Neural cell (in vitro differentiated cells): ENCODE measurements around the gene MPPED1. TPM values are rescaled to one million over a fixed set of nuclear protein-coding genes. Genes with fewer than 3 reads are reported as not detected.

ENCODE experiments used
- H2AFZ ChIP-seq: fragments of 200-600, 300-800 bp; sonication (generic), shearing (Covaris generic); 2 replicates; pipeline ENCODE4 v1.6.0; 2014; ENCODE audit warnings: low read depth, mild to moderate bottlenecking, antibody characterized with exemption, low read length, moderate library complexity
- H3F3A ChIP-seq: fragments of 200-600 bp; shearing (Covaris generic); 2 replicates; pipeline ENCODE4 v1.6.1; 2016; ENCODE audit warnings: mild to moderate bottlenecking, moderate library complexity, mixed read lengths, antibody characterized with exemption, low read length; ENCODE audit not compliant: insufficient read depth, poor library complexity, severe bottlenecking
- H3K27ac ChIP-seq: fragments of 200-600, 300-800 bp; sonication (generic), shearing (Covaris generic); 2 replicates; pipeline ENCODE4 v1.5.1; 2014; ENCODE audit warnings: mild to moderate bottlenecking, low read length, moderate library complexity
- H3K27me3 ChIP-seq: fragments of 300-800, 200-600 bp; sonication (generic), shearing (Covaris generic); 2 replicates; pipeline ENCODE4 v1.6.0; 2014; ENCODE audit warnings: mild to moderate bottlenecking, low read depth, low read length, moderate library complexity; ENCODE audit not compliant: insufficient read depth
- H3K36me3 ChIP-seq: fragments of 300-800, 200-600 bp; sonication (generic), shearing (Covaris generic); 2 replicates; pipeline ENCODE4 v1.5.1; 2014; ENCODE audit warnings: mild to moderate bottlenecking, antibody characterized with exemption, low read length, moderate library complexity; ENCODE audit not compliant: insufficient read depth
- H3K4me2 ChIP-seq: fragments of 300-800, 200-600 bp; sonication (generic), shearing (Covaris generic); 2 replicates; pipeline ENCODE4 v1.6.0; 2014; ENCODE audit warnings: mild to moderate bottlenecking, low read length
- H3K4me3 ChIP-seq: fragments of 300-800, 200-600 bp; sonication (generic), shearing (Covaris generic); 2 replicates; pipeline ENCODE4 v1.5.1; 2014; ENCODE audit warnings: mild to moderate bottlenecking, low read length, moderate library complexity
- H3K79me2 ChIP-seq: fragments of 200-600 bp; shearing (Covaris generic); replicated peaks from 2 replicates; pipeline ENCODE4 v1.6.0; 2014; ENCODE audit warnings: mild to moderate bottlenecking, low read length, moderate library complexity; ENCODE audit not compliant: insufficient read depth
- H3K9ac ChIP-seq: fragments of 300-800, 200-600 bp; sonication (generic), shearing (Covaris generic); 2 replicates; pipeline ENCODE4 v1.6.1; 2016; ENCODE audit warnings: mild to moderate bottlenecking, low read length, mixed read lengths
- H3K9me2 ChIP-seq: fragments of 200-600 bp; shearing (Covaris generic); 2 replicates; pipeline ENCODE4 v1.6.1; 2016; ENCODE audit warnings: mild to moderate bottlenecking, low read length, mixed read lengths; ENCODE audit not compliant: insufficient read depth
- H3K9me3 ChIP-seq: fragments of 200-600, 300-800 bp; sonication (generic), shearing (Covaris generic); 2 replicates; pipeline ENCODE4 v1.6.1; 2016; ENCODE audit warnings: mild to moderate bottlenecking, mixed run types, low read length, moderate library complexity, mixed read lengths
- H4K20me1 ChIP-seq: fragments of 200-600 bp; shearing (Covaris generic); 2 replicates; pipeline ENCODE4 v1.6.1; 2016; ENCODE audit warnings: mild to moderate bottlenecking, mixed run types; ENCODE audit not compliant: insufficient read depth
- CTCF ChIP-seq: fragments of 450-650 bp; IDR thresholded peaks from 2 replicates; pipeline ENCODE4 v1.5.1; 2014; ENCODE audit warnings: antibody characterized with exemption, mild to moderate bottlenecking, moderate library complexity; ENCODE audit not compliant: poor library complexity, severe bottlenecking
- EP300 ChIP-seq: fragments of 450-650 bp; conservative IDR thresholded peaks from 2 replicates; pipeline ENCODE4 v1.6.1; 2014; ENCODE audit warnings: antibody characterized with exemption, mild to moderate bottlenecking, moderate library complexity; ENCODE audit not compliant: poor library complexity, severe bottlenecking
- EZH2 ChIP-seq: fragments of 200-600, 300-800 bp; shearing (Covaris generic), sonication (generic); IDR thresholded peaks from 2 replicates; pipeline ENCODE4 v1.6.1; 2014; ENCODE audit warnings: antibody characterized with exemption, low read length, borderline replicate concordance, mild to moderate bottlenecking; ENCODE audit not compliant: insufficient read depth, poor library complexity, severe bottlenecking
- MXI1 ChIP-seq: fragments of 450-650 bp; conservative IDR thresholded peaks from 2 replicates; pipeline ENCODE4 v1.6.1; 2014; ENCODE audit warnings: antibody characterized with exemption, mild to moderate bottlenecking; ENCODE audit not compliant: poor library complexity, severe bottlenecking
- POLR2AphosphoS5 ChIP-seq: IDR thresholded peaks from 2 replicates; pipeline ENCODE4 v1.6.1; 2012
- RAD21 ChIP-seq: fragments of 450-650 bp; conservative IDR thresholded peaks from 2 replicates; pipeline ENCODE4 v1.6.1; 2014; ENCODE audit warnings: antibody characterized with exemption, mild to moderate bottlenecking, moderate library complexity
- SMC3 ChIP-seq: fragments of 450-650 bp; conservative IDR thresholded peaks from 2 replicates; pipeline ENCODE4 v1.6.1; 2014; ENCODE audit warnings: antibody characterized with exemption, mild to moderate bottlenecking, moderate library complexity; ENCODE audit not compliant: poor library complexity
- TAF1 ChIP-seq: IDR thresholded peaks from 2 replicates; pipeline ENCODE4 v1.6.1; 2012; ENCODE audit warnings: low read depth
- polyA plus RNA-seq: library from polyadenylated mRNA; depleted of rRNA; stranded (reverse); fragments of >200 nt; gene quantifications from 2 replicates; pipeline ENCODE4 v1.2.3, GENCODE V29; 2014
- TF ChIP-seq, protein P1 (sequence below): IDR thresholded peaks from 2 replicates; pipeline ENCODE4 v1.6.1; 2012; ENCODE audit warnings: borderline replicate concordance

MPPED1 gene
- polyA plus RNA-seq, 1 donor from 2014 or later, result 33.4 TPM

DNA sequence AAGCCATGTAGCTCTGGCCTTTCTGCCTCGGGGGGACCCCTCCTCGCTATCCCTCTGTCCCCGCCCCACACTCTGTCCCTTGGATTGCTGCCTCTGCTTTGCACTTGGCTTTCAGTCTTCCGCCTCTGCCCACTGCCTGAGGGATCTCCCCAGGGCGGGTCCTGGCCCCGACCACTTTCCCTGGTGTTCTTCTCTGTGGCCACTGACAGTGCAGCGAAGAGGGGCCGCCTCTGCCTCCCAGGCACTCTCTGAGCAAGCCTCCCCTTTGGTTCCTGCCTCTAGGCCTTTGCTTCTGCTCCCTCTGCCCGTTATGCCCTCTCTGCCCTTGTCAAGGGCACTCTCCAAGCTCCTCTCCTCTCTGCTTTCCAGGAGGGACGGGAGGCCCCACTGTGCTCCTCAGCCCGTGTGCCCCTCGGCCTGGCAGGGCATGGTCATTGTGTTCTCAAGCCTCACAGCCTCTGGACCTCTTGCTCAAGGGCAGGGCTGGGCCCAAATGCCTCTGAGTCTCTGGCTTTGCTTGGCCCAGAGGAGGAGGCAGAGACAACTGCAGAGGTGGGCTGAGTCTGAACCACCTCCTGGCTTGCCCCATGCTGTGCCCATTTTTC lies 5.5 kb upstream of the MPPED1 start:
- Histone ChIP-seq H3K27me3 (no peaks in the 10 kb centered on the region), H3K4me2 (no peak overlapping the region), H3K4me3 (no peak overlapping the region), H3K9me3 (no peaks in the 10 kb centered on the region), H3K27ac (no peak overlapping the region), H2AFZ (no peak overlapping the region), H3K9me2 (no peaks in the 10 kb centered on the region), H3K36me3 (no peaks in the 10 kb centered on the region), H3F3A (no peaks in the 10 kb centered on the region), H3K9ac (no peak overlapping the region), H4K20me1 (no peaks in the 10 kb centered on the region), H3K79me2 (no peaks in the 10 kb centered on the region)
- TF ChIP-seq EZH2 (no peak), EP300 (no peak), POLR2AphosphoS5 (no peak), TAF1 (no peak), RAD21 (no peak), SMC3 (no peak), CTCF (no peak), MXI1 (no peak)
- TF ChIP-seq, protein P1, sequence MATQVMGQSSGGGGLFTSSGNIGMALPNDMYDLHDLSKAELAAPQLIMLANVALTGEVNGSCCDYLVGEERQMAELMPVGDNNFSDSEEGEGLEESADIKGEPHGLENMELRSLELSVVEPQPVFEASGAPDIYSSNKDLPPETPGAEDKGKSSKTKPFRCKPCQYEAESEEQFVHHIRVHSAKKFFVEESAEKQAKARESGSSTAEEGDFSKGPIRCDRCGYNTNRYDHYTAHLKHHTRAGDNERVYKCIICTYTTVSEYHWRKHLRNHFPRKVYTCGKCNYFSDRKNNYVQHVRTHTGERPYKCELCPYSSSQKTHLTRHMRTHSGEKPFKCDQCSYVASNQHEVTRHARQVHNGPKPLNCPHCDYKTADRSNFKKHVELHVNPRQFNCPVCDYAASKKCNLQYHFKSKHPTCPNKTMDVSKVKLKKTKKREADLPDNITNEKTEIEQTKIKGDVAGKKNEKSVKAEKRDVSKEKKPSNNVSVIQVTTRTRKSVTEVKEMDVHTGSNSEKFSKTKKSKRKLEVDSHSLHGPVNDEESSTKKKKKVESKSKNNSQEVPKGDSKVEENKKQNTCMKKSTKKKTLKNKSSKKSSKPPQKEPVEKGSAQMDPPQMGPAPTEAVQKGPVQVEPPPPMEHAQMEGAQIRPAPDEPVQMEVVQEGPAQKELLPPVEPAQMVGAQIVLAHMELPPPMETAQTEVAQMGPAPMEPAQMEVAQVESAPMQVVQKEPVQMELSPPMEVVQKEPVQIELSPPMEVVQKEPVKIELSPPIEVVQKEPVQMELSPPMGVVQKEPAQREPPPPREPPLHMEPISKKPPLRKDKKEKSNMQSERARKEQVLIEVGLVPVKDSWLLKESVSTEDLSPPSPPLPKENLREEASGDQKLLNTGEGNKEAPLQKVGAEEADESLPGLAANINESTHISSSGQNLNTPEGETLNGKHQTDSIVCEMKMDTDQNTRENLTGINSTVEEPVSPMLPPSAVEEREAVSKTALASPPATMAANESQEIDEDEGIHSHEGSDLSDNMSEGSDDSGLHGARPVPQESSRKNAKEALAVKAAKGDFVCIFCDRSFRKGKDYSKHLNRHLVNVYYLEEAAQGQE, result no peak

DNA sequence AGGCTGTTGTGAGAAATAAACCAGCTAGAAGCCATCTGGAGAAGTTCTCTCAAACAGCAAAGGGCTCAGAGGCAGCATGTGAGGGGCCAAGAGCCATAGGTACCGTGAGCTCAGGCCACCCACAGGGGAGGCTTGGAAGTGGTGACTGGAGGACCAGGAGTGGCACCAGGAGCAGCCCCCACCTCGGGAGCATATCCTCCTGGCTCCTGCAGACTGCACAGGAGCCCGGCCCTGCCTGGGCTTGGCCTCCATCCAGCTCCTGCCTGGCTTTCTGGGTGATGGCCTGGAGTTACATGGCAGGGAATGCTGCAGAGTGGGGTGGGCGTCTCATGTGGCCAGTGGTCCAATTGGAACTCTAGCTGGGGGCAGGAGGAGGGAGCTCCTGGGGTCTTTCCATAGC lies 4.2 kb upstream of the MPPED1 start:
- Histone ChIP-seq H3F3A (no peaks in the 10 kb centered on the region), H3K9me3 (no peaks in the 10 kb centered on the region), H3K36me3 (no peaks in the 10 kb centered on the region), H3K27ac (no peak overlapping the region), H3K4me2 (no peak overlapping the region), H4K20me1 (no peaks in the 10 kb centered on the region), H3K4me3 (no peak overlapping the region), H3K9me2 (no peaks in the 10 kb centered on the region), H2AFZ (no peak overlapping the region), H3K9ac (no peak overlapping the region), H3K27me3 (no peaks in the 10 kb centered on the region), H3K79me2 (no peaks in the 10 kb centered on the region)
- TF ChIP-seq EP300, result no peak
- TF ChIP-seq EZH2, result no peak
- no peak for TF ChIP-seq RAD21
- no peak for TF ChIP-seq POLR2AphosphoS5
- TF ChIP-seq TAF1, result no peak
- no peak for TF ChIP-seq SMC3
- TF ChIP-seq MXI1, result no peak
- no peak for TF ChIP-seq CTCF
- TF ChIP-seq, protein P1, result no peak
